GM18505 (cell line): Measurements from ENCODE around the gene LRRFIP2.

Experiments
- ATAC-seq: cut with Tn5 transposase; IDR thresholded peaks from one replicate; pipeline ENCODE4 v1.9.1; 2021; ENCODE audit not compliant: unreplicated experiment
- POLR2A ChIP-seq: IDR thresholded peaks from 4 replicates; pipeline ENCODE4 v1.6.1; 2011; ENCODE audit warnings: borderline replicate concordance; ENCODE audit not compliant: insufficient read depth, insufficient read length; ENCODE audit errors: extremely low read depth

The LRRFIP2 gene

DNA sequence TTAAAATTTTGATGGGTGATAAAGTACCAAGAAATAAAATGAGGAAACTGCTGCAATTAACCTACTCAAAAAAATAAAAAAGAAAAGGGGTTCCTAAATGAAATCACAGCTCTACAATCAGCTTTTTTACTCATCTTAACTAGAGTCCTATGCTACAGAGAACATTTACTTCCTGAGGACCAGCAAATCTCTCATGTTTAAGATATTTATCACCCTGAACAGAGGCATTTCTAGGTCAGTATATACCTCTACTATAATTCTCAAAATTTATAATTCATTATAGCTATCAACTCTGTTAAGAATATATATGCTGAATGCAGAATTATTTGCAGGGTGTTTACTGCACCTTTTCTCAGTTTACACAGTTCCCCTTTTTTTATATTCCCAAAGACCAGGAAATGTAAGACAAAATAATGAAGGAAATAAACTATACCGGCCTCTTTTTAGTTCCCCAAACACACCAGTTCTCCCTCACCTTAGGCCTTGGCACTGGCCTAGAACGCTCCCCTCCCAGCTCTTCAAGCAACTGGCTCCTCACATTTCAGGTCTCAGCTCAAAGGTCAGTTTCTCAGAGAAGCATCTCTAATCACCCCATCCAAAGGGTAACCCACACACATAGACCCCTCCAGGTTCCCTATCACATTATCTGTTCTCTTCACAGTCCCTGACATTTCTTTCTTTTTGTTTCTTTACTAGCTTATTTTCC, 71.1 kb downstream of the LRRFIP2 start:
- ATAC-seq = no peak
- TF ChIP-seq POLR2A = no peak

DNA sequence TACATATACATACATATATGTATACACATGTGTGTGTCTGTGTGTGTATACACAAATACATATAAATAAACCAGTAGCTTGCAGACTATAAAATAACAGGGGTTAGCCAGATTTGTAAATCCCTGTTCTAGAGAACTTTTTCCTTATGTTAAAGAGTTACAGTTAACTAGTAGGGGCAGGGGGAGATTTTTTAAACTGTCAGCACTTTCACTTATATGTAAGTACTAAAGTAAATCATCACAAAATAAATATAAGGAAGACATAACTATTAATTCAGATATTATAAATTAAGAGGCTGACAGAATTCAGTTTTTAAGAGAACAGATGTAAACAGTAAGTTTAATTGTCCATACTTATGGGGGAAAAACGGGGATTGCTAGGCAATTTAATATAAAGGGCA, 74.0 kb downstream of the LRRFIP2 start:
- ATAC-seq = no peak
- TF ChIP-seq POLR2A = no peak

DNA sequence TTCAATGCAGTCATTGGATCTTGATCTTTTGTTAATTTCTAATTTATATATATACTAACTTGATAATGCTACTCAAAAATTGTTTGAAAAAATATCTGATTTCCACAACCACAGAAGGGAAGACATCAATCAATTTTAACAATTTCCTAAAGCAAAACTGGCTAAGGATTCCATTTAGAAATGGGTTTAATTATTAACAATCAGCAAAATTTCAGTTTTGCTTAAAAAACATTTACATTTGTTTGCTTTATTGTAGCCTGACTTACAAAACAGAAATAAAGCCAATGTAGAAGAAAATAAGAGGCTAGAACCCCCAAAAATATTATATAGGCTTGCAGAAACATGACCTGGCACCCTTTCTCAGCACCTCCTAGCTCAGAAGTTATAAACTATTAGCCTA, 74.9 kb downstream of the LRRFIP2 start:
- TF ChIP-seq POLR2A = no peak
- no peak for ATAC-seq

DNA sequence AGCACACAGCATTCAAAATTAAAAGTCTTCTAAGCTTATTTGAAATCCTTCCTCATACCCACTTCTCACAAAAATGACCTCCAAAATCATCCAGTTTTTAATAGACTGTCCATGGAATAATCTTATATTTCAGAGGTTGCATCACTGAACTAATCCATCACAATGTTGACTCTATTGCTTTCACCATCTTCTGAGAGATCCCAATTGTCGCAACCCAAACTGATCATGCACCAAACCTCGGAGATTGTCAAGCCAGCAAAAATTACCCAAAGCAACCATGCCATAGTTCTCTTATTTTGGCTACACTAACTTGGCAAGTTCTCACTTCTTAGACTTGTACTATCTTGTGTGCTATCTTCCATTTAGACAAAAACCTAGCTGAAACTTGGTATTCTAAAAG, 75.5 kb downstream of the LRRFIP2 start:
- ATAC-seq = no peak
- TF ChIP-seq POLR2A = no peak

DNA sequence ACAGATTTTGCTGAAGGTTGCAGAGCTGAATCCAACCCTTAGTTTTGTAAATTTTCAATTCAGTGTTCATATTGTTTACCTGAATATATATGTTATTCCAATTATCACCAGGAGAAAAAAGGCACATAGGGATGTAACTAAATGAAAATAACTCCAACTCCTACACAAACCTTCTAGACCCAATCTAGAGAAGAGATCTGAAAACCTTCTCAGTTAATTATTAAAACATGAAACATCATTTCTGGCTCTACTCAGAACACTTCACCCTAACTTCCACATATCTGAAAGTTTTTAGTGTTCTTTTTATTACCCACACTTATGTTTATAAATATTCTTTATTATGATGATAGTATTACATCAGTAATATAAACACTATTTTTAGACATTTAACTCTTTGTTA, 76.6 kb downstream of the LRRFIP2 start:
- TF ChIP-seq POLR2A = no peak
- ATAC-seq = no peak

DNA sequence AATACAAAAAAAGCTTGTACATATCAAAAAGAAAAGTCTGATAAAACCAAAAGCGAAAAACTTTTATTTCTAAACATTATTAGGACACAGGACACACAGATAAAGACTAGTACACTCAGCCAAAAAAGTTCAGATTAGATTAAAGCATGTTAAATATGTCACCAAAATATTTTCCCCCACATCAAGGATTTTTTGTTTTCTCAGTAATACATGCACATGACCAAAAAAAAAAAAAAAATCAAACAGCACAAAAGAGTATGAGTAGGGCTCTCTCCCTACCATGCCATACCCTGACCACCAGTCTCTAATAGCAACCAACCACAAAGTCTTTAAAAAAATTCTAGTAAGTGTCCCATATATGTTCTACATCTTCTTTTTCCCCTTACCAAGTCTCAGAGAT, 77.4 kb downstream of the LRRFIP2 start:
- TF ChIP-seq POLR2A = no peak
- no peak for ATAC-seq

DNA sequence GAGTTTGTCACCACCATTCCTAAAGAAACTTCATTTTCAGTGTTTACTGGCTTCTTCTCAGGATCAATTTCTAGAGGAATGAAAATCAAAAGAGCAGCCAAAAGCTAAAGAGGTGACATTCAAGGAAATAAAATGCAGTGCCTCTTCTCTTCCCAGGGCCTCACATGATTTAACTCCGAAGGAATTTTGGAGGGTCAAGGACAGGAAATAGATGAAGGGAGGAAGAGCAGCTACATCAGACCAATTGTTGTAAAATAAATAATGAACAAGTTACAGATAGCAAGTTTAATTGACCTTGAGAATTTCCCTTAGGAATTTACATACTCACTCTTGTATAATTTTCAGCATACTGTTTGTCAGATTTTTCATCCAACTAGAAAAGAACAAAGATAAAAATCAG, 78.1 kb downstream of the LRRFIP2 start:
- ATAC-seq = no peak
- TF ChIP-seq POLR2A = no peak

- no peak for TF ChIP-seq POLR2A
- ATAC-seq = no peak
These were observed 79.7 kb downstream of the LRRFIP2 start for GRCh38 chr3:37094636-37095035.

DNA sequence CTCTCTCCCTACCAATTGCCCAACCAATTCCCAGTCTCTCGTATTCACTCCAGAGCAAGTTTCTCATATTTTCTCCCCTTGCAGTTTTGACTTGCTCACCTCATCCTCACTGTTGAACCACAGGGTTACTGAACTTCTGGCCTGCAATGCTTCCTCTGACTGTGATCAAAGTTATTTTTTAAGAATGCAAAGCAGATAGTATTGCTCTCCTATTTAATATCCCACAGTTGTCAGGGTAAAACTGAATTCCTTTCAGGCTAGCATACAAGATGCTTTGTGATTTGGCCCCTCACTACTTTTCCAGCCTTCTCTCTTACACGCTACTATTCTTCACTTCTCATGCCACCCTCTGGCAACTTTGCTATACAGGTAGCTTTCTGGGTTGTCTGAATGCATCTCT, 80.9 kb downstream of the LRRFIP2 start:
- no peak for ATAC-seq
- no peak for TF ChIP-seq POLR2A

DNA sequence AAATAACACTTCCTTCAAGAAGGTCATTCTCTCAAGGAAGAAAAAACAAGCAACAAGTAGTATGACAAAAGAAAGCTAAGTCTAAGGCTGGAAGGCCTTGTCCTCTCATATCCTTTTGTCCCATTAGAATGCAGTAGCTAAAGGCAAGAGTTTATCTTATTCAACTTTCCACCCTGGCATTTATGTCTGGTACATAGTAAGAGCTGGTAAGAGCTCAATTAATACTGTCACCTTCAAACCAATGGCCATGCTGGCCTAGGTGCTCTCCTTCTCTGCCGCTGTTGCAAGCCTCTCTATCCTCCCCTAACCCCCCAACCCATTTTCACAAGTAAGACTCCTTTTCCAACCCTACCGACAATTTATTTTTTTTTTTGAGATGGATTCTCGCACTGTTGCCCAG, 81.9 kb downstream of the LRRFIP2 start:
- ATAC-seq = no peak
- TF ChIP-seq POLR2A = no peak

- ATAC-seq = no peak
- TF ChIP-seq POLR2A = no peak
These were observed 86.5 kb downstream of the LRRFIP2 start for GRCh38 chr3:37087870-37088269.

- TF ChIP-seq POLR2A = no peak
- no peak for ATAC-seq
These were observed 87.5 kb downstream of the LRRFIP2 start for GRCh38 chr3:37086918-37087317.

- ATAC-seq = no peak
- no peak for TF ChIP-seq POLR2A
These were observed 92.1 kb downstream of the LRRFIP2 start for GRCh38 chr3:37082317-37082716.

DNA sequence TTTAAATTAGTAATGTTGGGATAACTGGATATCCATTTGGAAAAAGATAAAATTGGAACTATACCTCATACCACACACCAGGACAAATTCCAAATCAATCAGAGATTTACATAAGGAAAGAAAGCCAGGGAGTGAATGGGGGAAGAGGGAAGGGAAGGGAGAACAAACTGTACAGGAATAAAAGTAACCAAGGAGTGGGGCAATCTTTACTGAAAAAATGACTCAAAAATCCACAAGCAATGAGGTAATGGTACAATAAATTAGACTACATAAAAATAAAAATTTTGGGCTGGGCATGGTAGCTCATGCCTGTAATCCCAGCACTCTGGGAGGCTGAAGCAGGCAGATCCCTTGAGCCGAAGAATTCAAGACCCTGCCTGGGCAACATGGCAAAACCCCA, 98.4 kb downstream of the LRRFIP2 start:
- ATAC-seq = no peak
- TF ChIP-seq POLR2A = no peak

DNA sequence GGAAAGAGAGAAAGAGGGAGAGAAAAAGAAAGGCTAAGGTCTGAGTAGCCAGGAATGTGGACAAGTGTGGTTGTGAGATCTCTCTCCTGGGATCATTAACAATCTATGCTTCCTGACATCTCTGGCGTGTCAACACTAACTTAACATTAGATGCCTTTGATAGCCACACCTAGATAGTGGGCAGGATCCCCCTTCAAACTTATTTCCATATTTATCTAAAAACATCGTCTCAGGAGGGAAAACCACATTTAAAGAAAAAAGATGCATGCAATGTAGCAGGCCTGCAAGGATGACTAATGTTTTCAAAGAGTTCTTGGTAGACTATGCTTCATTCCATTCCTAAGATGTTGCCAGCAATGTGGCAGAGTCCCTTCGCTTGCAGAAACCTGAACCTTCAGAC, 100.2 kb downstream of the LRRFIP2 start:
- TF ChIP-seq POLR2A = no peak
- no peak for ATAC-seq
